ENCODE measurements around the gene AKAP11.

The AKAP11 gene

GRCh38 chr13:42233726-42234125 lies 38.2 kb upstream of the AKAP11 start:
- H3K9me3 ChIP-seq (replicated peaks; ENCODE audit: insufficient read depth, low read length) = no peaks in the 10 kb centered on the region
- H3K36me3 ChIP-seq (replicated peaks; ENCODE audit: insufficient read depth, low read length) = no peaks in the 10 kb centered on the region
- no peaks in the 10 kb centered on the region for H3K4me1 ChIP-seq (ENCODE audit: low read length)
- no peaks in the 10 kb centered on the region for H3K79me2 ChIP-seq (ENCODE audit: low read length)
- no peaks in the 10 kb centered on the region for H3K27me3 ChIP-seq (replicated peaks; ENCODE audit: insufficient read depth, low read length)
- no peak overlapping the region for H3K4me3 ChIP-seq (ENCODE audit: low read length)
- no peaks in the 10 kb centered on the region for H3F3A ChIP-seq (ENCODE audit: insufficient read depth, low read length)
- no peak overlapping the region for H3K27ac ChIP-seq (ENCODE audit: low read length)
- H2AFZ ChIP-seq (ENCODE audit: low read length) = no peak overlapping the region
- H4K20me1 ChIP-seq (ENCODE audit: insufficient read depth, low read length) = no peaks in the 10 kb centered on the region
- H3K4me2 ChIP-seq (ENCODE audit: low read depth, low read length) = no peak overlapping the region
- no peak for DNase-seq
- no peaks in the 10 kb centered on the region for H3K9me2 ChIP-seq (replicated peaks; ENCODE audit: insufficient read depth, low read length)
- no peak overlapping the region for H3K9ac ChIP-seq (ENCODE audit: low read length)
- TF ChIP-seq, protein P1, sequence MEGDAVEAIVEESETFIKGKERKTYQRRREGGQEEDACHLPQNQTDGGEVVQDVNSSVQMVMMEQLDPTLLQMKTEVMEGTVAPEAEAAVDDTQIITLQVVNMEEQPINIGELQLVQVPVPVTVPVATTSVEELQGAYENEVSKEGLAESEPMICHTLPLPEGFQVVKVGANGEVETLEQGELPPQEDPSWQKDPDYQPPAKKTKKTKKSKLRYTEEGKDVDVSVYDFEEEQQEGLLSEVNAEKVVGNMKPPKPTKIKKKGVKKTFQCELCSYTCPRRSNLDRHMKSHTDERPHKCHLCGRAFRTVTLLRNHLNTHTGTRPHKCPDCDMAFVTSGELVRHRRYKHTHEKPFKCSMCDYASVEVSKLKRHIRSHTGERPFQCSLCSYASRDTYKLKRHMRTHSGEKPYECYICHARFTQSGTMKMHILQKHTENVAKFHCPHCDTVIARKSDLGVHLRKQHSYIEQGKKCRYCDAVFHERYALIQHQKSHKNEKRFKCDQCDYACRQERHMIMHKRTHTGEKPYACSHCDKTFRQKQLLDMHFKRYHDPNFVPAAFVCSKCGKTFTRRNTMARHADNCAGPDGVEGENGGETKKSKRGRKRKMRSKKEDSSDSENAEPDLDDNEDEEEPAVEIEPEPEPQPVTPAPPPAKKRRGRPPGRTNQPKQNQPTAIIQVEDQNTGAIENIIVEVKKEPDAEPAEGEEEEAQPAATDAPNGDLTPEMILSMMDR (IDR thresholded peaks at IDR 0.05; ENCODE audit: low read length) = no peak
- no peak for TF ChIP-seq EZH2phosphoT487 (IDR thresholded peaks at IDR 0.05; ENCODE audit: low read length)
- no peak for TF ChIP-seq EZH2 (optimal IDR thresholded peaks at IDR 0.05; ENCODE audit: low read depth, low read length)

DNA sequence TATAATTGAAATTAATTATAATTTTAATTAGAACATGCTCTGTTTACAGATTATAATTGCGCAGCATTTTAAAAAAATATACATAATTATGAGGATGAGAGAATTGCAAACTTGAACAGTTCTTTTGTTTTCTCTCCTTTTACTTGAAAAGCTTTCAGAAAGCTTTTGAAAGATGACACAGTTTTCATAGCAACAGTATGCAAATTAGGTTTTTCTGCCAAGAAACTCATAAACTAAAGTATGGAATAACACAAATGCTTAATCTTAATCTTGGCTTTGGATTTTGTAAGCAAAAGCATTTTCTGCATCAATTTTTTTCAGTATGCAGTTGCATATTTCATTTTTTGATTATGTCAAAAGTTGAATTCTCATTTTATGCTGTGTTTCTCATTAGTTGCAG lies 32.8 kb upstream of the AKAP11 start:
- Histone ChIP-seq H3K4me1 (ENCODE audit: low read length) (no peaks in the 10 kb centered on the region), H3F3A (ENCODE audit: insufficient read depth, low read length) (no peaks in the 10 kb centered on the region), H3K36me3 (replicated peaks; ENCODE audit: insufficient read depth, low read length) (no peaks in the 10 kb centered on the region), H3K9me3 (replicated peaks; ENCODE audit: insufficient read depth, low read length) (no peaks in the 10 kb centered on the region), H2AFZ (ENCODE audit: low read length) (no peak overlapping the region), H3K79me2 (ENCODE audit: low read length) (no peaks in the 10 kb centered on the region), H3K27ac (ENCODE audit: low read length) (no peak overlapping the region), H3K9me2 (replicated peaks; ENCODE audit: insufficient read depth, low read length) (no peaks in the 10 kb centered on the region), H3K27me3 (replicated peaks; ENCODE audit: insufficient read depth, low read length) (no peaks in the 10 kb centered on the region), H3K4me3 (ENCODE audit: low read length) (no peak overlapping the region), H3K9ac (ENCODE audit: low read length) (no peak overlapping the region), H3K4me2 (ENCODE audit: low read depth, low read length) (no peak overlapping the region), H4K20me1 (ENCODE audit: insufficient read depth, low read length) (no peaks in the 10 kb centered on the region)
- TF ChIP-seq EZH2 (optimal IDR thresholded peaks at IDR 0.05; ENCODE audit: low read depth, low read length) (no peak), EZH2phosphoT487 (IDR thresholded peaks at IDR 0.05; ENCODE audit: low read length) (no peak)
- TF ChIP-seq, protein P1 (IDR thresholded peaks at IDR 0.05; ENCODE audit: low read length) = no peak
- no peak for DNase-seq

DNA sequence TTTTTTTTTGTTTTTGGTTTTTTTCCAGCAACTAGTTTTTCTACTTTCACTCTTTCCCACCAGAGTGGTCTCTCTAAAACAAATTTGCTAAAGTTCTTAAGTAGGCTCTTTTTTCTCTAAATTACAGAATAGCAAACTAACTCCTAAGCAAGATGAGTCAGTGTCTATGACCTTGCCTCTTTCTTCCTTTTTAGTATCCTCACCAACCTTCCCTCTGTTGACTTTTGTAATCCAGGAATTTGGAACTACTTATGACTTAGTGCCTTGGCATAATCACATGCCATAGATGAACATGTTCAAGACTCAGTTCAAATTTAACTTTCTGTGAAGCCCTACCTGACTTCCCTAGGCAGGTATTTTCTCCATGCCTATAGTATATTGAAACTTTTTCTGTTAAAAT lies 32.3 kb upstream of the AKAP11 start:
- TF ChIP-seq EZH2 (optimal IDR thresholded peaks at IDR 0.05; ENCODE audit: low read depth, low read length) = no peak
- TF ChIP-seq, protein P1 (IDR thresholded peaks at IDR 0.05; ENCODE audit: low read length) = no peak
- TF ChIP-seq EZH2phosphoT487 (IDR thresholded peaks at IDR 0.05; ENCODE audit: low read length) = no peak
- Histone ChIP-seq H3K79me2 (ENCODE audit: low read length) (no peaks in the 10 kb centered on the region), H3F3A (ENCODE audit: insufficient read depth, low read length) (no peaks in the 10 kb centered on the region), H3K9me2 (replicated peaks; ENCODE audit: insufficient read depth, low read length) (no peaks in the 10 kb centered on the region), H3K27ac (ENCODE audit: low read length) (no peak overlapping the region), H3K9me3 (replicated peaks; ENCODE audit: insufficient read depth, low read length) (no peaks in the 10 kb centered on the region), H3K36me3 (replicated peaks; ENCODE audit: insufficient read depth, low read length) (no peaks in the 10 kb centered on the region), H3K4me2 (ENCODE audit: low read depth, low read length) (no peak overlapping the region), H3K4me1 (ENCODE audit: low read length) (no peaks in the 10 kb centered on the region), H4K20me1 (ENCODE audit: insufficient read depth, low read length) (no peaks in the 10 kb centered on the region), H3K27me3 (replicated peaks; ENCODE audit: insufficient read depth, low read length) (no peaks in the 10 kb centered on the region), H3K9ac (ENCODE audit: low read length) (no peak overlapping the region), H2AFZ (ENCODE audit: low read length) (no peak overlapping the region), H3K4me3 (ENCODE audit: low read length) (no peak overlapping the region)
- no peak for DNase-seq
